Activated T-helper 1 cell treated with Interleukin-2 at 50 U/mL for 16 hours (primary cell): ENCODE results near the gene KRT26.
"Not testable (repeated sequence)": the region's sequence is repeated elsewhere in the genome, so short reads cannot be mapped to it uniquely, and the experiment has no call there.

Experiments used
- DNase-seq: peaks from one replicate; pipeline ENCODE4 v3.0.0-alpha.2; 2020; ENCODE audit warnings: low read depth

Gene KRT26

DNA sequence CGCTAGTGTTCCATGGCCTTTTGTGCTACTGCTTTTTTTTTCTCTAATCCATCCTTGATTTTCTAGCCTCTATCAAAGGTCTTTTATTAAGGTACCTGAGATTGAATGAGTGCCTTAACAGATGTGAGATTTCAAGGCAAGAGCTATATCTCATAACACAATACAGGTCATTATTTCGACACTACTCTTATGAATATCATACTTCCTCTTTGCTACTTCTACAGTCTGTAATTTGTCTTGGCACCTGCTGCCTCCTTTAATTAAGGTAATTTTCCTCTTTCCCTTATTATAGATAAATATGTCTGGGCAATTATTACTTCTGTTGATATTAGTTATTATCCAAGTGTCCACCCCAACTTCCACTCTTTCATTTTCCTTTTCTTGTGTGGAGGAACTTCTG, 22.5 kb upstream of the KRT26 start:
- DNase-seq = no peak

GRCh38 chr17:40793832-40794231, 21.8 kb upstream of the KRT26 start:
- DNase-seq = no peak

GRCh38 chr17:40791787-40792436, 19.9 kb upstream of the KRT26 start:
- DNase-seq = no peak

DNA sequence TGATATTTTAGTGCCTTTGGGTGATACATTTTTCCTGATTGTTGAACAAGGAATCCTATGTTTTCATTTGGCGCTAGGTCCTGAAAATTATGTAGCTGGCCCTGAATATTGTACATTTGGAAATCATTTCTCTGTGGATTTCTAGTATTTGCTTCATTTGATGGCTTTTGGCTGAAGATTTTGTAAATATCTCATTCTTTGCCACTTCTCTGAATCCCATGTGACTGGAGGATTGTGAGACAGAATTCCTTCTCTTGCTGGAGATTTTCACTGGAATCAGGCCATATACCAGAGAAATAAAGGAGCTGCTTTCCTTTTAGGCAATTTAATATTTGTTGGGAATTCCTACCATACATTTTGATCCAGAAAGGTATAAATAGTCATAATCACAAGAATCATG, 19.1 kb upstream of the KRT26 start:
- no peak for DNase-seq

- DNase-seq = no peak
Measured at GRCh38 chr17:40782450-40782849, 10.4 kb upstream of the KRT26 start, which contains the start of gene KRT27. TSS of gene KRT27 (minus strand) at chr17:40782550. CDS start at chr17:40782493, 57 bp downstream.

- DNase-seq = no peak
Measured at GRCh38 chr17:40779181-40779909, 7.3 kb upstream of the KRT26 start.

GRCh38 chr17:40778461-40778860, 6.5 kb upstream of the KRT26 start:
- DNase-seq = no peak

DNA sequence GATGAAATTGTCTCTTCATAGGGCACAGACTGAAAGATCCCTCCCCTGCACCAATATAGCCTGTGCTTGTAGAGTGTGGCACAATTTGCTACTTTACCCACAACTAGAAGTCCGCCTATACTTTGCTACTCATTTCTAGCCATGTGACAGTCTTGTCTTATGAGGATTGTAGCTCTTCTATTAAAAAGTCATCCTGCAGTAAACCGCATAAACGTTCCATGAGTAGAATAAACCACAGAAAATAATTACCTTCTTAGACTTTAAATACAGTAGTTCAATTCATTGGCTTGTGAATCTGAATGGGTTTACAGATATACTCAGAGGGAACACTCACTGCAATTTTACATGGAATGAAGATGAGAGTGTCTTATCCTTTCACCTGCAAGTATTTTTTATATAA, 6.0 kb upstream of the KRT26 start:
- no peak for DNase-seq

DNA sequence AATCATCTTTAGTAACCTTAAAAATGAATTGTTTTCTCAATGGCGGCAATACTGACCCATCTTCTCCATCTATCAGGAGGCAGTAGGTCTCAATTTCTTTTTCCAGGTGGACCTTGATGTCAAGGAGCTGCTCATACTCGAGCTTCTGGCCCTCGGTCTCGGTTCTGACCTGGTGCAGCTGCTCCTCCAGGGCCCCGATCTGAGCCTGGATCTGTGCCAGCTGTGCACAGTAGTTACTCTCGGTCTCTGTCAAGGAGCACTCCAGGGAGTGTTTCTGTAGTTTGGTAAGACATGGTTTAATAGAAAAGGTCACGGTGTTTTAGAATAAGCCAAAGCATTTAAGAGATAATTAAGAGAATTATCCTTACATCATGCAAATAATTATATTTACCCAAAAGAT, 5.5 kb upstream of the KRT26 start:
- DNase-seq = no peak

DNA sequence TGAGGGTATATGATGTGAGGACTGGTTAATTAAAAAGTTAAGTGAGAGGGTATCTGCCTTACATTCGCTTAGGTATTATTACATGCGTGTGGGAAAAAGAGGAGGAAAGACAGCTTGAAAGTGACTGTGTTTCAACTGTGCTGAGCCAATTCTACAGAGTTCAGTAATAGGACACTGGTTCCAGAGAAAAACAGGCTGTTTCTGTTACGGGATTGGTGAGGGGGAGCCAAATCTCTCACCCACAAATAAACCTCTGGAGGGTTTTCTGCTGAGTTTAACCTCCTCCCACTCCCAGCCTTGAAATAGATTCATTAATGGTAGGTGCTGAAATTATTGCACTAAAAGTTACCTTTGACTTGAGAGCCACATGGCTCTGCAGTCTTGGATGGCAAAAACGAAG, 3.9 kb upstream of the KRT26 start:
- DNase-seq = no peak

- no peak for DNase-seq
Measured at GRCh38 chr17:40765657-40766056, 6.3 kb downstream of the KRT26 start.

- no peak for DNase-seq
Measured at GRCh38 chr17:40763752-40764151, 8.2 kb downstream of the KRT26 start.

DNA sequence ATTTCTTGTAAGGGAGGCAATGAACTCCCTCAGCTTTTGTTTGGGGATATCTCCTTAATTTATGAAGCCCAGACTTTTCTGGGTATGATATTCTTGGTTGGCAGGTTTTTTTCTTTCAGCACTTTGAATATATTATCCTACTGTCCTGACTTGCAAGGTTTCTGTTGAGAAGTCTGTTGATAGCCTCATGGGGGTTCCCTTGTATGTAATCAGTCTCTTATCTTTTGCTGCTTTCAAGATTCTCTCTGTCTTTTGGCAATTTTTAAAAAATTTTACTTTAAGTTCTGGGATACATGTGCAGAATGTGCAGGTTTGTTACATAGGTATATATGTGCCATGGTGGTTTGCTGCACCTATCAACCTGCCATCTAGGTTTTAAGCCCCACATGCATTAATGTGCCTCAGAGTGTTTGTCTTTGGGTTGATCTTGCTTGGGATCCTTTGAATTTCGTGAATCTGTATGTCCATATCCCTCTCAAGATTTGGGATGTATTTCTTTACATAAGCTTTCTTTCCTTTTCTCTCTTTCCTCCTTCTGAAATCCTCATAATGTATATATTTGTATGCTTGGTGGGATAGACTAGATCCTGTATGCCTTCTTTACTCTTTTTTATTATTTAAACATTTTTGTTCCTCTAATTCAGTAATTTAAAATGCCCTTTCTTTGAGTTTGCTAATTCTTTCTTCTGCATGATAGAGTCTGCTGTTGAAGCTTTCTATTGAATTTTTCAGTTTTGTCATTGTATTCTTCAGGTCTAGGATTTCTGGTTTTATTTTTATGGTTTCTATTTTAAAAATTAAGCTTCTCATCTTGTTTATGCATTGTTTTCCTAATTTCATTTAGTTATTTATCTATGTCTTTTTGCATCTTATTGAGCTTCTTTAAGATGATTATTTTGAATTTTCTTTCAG, 11.6 kb downstream of the KRT26 start:
- DNase-seq = no peak

DNA sequence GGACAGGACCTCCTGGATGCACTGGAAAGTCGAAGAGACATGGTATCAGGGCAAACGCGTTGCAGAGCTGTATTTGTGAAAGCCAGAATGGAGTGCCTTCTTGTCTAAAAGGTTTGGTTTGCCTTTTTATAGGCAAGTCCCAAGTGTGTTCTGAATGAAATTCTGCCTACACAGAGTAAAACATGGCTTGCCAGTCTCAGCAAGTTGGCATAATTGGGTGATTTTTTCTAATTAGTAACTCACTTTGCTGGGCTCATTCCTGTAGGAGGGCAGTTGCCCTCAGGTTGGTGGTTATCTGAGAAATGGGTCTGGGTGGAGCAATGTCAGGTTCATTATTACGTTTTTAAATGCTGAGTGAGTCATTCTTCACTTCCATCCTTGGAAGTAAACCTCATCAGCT, 16.8 kb downstream of the KRT26 start, which contains the start of gene KRT25:
TSS of gene KRT25 (minus strand) at position 101 of the 400 bp plus-strand sequence. CDS start at position 41, 60 bp downstream.
- no peak for DNase-seq

- DNase-seq = no peak
Measured at GRCh38 chr17:40753804-40754203, 18.2 kb downstream of the KRT26 start.

- DNase-seq = no peak
Measured at GRCh38 chr17:40751065-40751464, 20.9 kb downstream of the KRT26 start.

DNA sequence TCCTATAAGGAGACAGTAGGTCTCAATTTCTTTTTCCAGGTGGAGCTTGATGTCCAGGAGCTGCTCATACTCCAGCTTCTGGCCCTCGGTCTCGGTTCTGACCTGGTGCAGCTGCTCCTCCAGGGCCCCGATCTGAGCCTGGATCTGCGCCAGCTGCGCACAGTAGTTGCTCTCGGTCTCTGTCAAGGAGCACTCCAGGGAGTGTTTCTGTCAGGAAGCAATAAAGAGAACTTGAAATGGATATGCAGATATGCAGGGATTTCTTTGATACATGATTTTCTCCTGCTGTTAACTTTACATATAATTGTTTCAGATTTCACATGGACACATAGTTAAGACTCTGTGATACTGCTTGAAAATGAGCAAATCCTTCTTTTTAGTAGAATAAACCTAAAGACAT, 21.6 kb downstream of the KRT26 start:
- no peak for DNase-seq

- not testable (repeated sequence) for DNase-seq
Measured at GRCh38 chr17:40748666-40749065, 23.3 kb downstream of the KRT26 start.

DNA sequence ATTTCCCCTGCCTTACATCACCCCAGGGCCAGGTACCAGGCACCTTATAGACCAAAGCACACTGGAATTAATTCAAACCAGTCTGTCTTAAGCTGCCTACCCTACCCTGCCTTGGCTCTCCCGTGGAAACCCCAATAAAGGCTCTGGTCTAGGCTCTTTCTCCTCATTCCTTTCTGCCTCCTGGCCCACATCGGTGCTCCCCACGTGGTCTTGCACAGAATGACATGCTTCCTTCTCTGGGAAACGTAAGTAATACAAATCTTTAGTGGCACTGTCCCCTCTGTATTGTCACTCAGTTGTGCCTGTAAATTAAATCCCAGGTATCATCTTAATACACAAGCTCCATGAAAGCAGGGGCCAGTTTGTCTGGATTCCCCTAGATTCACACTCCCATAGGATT, 33.4 kb downstream of the KRT26 start:
- DNase-seq = no peak

GRCh38 chr17:40735016-40735415, 37.0 kb downstream of the KRT26 start:
- DNase-seq = no peak

DNA sequence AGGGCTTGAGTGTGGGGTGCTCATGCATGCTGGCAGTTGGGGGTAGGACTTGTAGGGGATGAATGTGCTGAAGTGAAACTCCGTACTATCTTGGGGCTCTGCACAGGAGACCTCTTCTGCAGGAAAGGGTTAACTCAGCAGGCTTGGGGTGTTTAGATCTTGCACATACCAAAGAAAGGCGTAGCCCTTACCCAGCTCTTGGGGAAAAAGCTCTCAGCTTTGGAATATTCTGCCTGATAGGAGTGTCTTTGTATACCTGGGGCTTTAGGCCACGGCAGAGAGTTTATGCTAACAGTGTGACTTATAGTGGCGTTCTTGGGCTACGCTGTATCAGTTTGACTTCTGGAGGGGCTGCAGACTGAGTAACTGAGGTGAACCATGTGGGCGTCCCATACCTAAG, 38.0 kb downstream of the KRT26 start:
- DNase-seq = no peak

GRCh38 chr17:40730970-40731369, 41.0 kb downstream of the KRT26 start:
- DNase-seq = no peak
